Left colon (tissue), 2 donors: Measurements from ENCODE around the gene CENPO. TPM values are rescaled to one million over a fixed set of nuclear protein-coding genes. Genes with fewer than 3 reads are reported as not detected.

ENCODE experiments used
- ATAC-seq: fragments of 200-7000 bp; cut with Tn5 transposase; one replicate; pipeline ENCODE4 v1.9.1; 2020; ENCODE audit warnings: mild to moderate bottlenecking, moderate library complexity
- DNase-seq, 2 donors: peaks; one replicate each; pipeline ENCODE4 v3.0.0-alpha.2; 2020
- intact Hi-C, 2 donors: fragments of 100-400 bp; cut with DNase I in 1 of 2; cut with micrococcal nuclease in 1 of 2; formaldehyde crosslinking; loops; one replicate each; pipeline versions ENCODE4 v1.11.2 to v1.14.0; 2022; cut with DNase I, micrococcal nuclease
- long read RNA-seq: library from polyadenylated mRNA; unstranded; transcript quantifications from one replicate; pipeline ENCODE4 v2.0.0, GENCODE V29; 2021
- total RNA-seq, 2 donors: library from RNA; stranded (reverse); fragmentation: NEBNext Ultra II Directional; extraction: Animal tissue kit (Norgen Biotek cat#: 25700); gene quantifications; one replicate each; pipeline ENCODE4 v1.2.1, GENCODE V29; 2021
- donor health status: DM: no; HTN: no; CAD: no.
- donor health status: DM: yes; HTN: yes; CAD: no.

CENPO gene
- total RNA-seq = 10 to 100 TPM in 1 of 2 donors, 1 to 10 TPM in 1; 9.8 to 10.8 TPM
- long read RNA-seq, partial matches to known transcripts = 0 of 6 reads
- long read RNA-seq, other reads (novel, unspliced or antisense) = 6 of 6 reads

- intact Hi-C loops = no loop called here
Measured at GRCh38 chr2:24792874-24793760, at the start of gene CENPO, which contains the start of gene PTRHD1. Gene CENPO, plus strand, starts transcription at chr2:24793425. Its CDS starts 495 bp downstream, at chr2:24793920. Gene PTRHD1, minus strand, starts transcription at chr2:24793391. Its CDS starts 14 bp downstream, at chr2:24793377.

GRCh38 chr2:24743924-24744323 is 49.3 kb upstream of the CENPO start:
- ATAC-seq (no peak), DNase-seq (no peak)
- intact Hi-C loops = no loop called here

More at GRCh38 chr2:24792874-24793760, at the start of gene CENPO, which contains the start of gene PTRHD1:
- ATAC-seq (peak; percentile 95), DNase-seq (peak; percentile 97 to 98)

- ATAC-seq (no peak), DNase-seq (no peak)
- intact Hi-C loops = no loop called here
Measured at GRCh38 chr2:24744356-24744755, 48.9 kb upstream of the CENPO start.

- intact Hi-C loops = no loop called here
- ATAC-seq (peak; percentile 99), DNase-seq (no peak)
Measured at GRCh38 chr2:24745825-24746224, 47.4 kb upstream of the CENPO start.

- no peak for ATAC-seq
Measured at GRCh38 chr2:24747299-24747698, 45.9 kb upstream of the CENPO start.

GRCh38 chr2:24749069-24749691 is 44.0 kb upstream of the CENPO start:
- intact Hi-C loops = no loop called here
- DNase-seq (no peak), ATAC-seq (no peak)

More at GRCh38 chr2:24747299-24747698, 45.9 kb upstream of the CENPO start:
- intact Hi-C loops = no loop called here
- DNase-seq = no peak

- intact Hi-C loops = no loop called here
- DNase-seq (no peak), ATAC-seq (no peak)
Measured at GRCh38 chr2:24754985-24755705, 38.1 kb upstream of the CENPO start.

- intact Hi-C loops = no loop called here
- DNase-seq (no peak), ATAC-seq (no peak)
Measured at GRCh38 chr2:24756789-24757188, 36.4 kb upstream of the CENPO start.

- DNase-seq (no peak), ATAC-seq (no peak)
- intact Hi-C loops = no loop called here
Measured at GRCh38 chr2:24761866-24762265, 31.4 kb upstream of the CENPO start.

- DNase-seq (no peak), ATAC-seq (no peak)
- intact Hi-C loops = no loop called here
Measured at GRCh38 chr2:24762518-24762917, 30.7 kb upstream of the CENPO start.

GRCh38 chr2:24763843-24764242 is 29.4 kb upstream of the CENPO start:
- DNase-seq = no peak
- no peak for ATAC-seq
- intact Hi-C loops = no loop called here

- intact Hi-C loops = no loop called here
- no peak for DNase-seq
- ATAC-seq = peak; percentile 56
Measured at GRCh38 chr2:24766609-24767008, 26.6 kb upstream of the CENPO start.

GRCh38 chr2:24768013-24768412 is 25.2 kb upstream of the CENPO start:
- ATAC-seq (no peak), DNase-seq (no peak)
- intact Hi-C loops = no loop called here

- intact Hi-C loops = no loop called here
- no peak for DNase-seq
Measured at GRCh38 chr2:24768601-24769000, 24.6 kb upstream of the CENPO start.

GRCh38 chr2:24771061-24771460 is 22.2 kb upstream of the CENPO start:
- ATAC-seq (no peak), DNase-seq (no peak)
- intact Hi-C loops = no loop called here

More at GRCh38 chr2:24768601-24769000, 24.6 kb upstream of the CENPO start:
- ATAC-seq = no peak

- intact Hi-C loops = no loop called here
- ATAC-seq (no peak), DNase-seq (no peak)
Measured at GRCh38 chr2:24771764-24772586, 21.2 kb upstream of the CENPO start.

- intact Hi-C loops = no loop called here
- DNase-seq (no peak), ATAC-seq (no peak)
Measured at GRCh38 chr2:24774373-24774772, 18.9 kb upstream of the CENPO start.

- intact Hi-C loops = no loop called here
- DNase-seq = no peak
- ATAC-seq = peak; percentile 97
Measured at GRCh38 chr2:24779116-24779515, 14.1 kb upstream of the CENPO start.
